ENCODE measurements around the gene ITGA11.

- no peak for TF ChIP-seq CTCF (conservative IDR thresholded peaks at IDR 0.05; ENCODE audit: low read depth, low read length)
- TF ChIP-seq POLR2A (IDR thresholded peaks at IDR 0.05; ENCODE audit: low read depth, low read length) = no peak
- TF ChIP-seq MXI1 (IDR thresholded peaks at IDR 0.05; ENCODE audit: borderline replicate concordance, low read depth, low read length) = no peak
- TF ChIP-seq CEBPB (IDR thresholded peaks at IDR 0.05; ENCODE audit: low read depth, low read length) = no peak
- no peak for TF ChIP-seq RAD21 (IDR thresholded peaks at IDR 0.05; ENCODE audit: low read length)
- TF ChIP-seq NFE2L2 (IDR thresholded peaks at IDR 0.05; ENCODE audit: low read depth, low read length) = no peak
- no peak for TF ChIP-seq RFX5 (IDR thresholded peaks at IDR 0.05; ENCODE audit: low read depth, low read length)
- TF ChIP-seq CHD1 (IDR thresholded peaks at IDR 0.05; ENCODE audit: low read depth, low read length) = no peak
- no peak for TF ChIP-seq SMC3 (IDR thresholded peaks at IDR 0.05; ENCODE audit: low read depth, low read length)
- no peak for TF ChIP-seq FOS (IDR thresholded peaks at IDR 0.05; ENCODE audit: low read depth, low read length)
- TF ChIP-seq MAZ (IDR thresholded peaks at IDR 0.05; ENCODE audit: borderline replicate concordance, low read depth, low read length) = no peak
- no peak for TF ChIP-seq ELK1 (IDR thresholded peaks at IDR 0.05; ENCODE audit: borderline replicate concordance, low read depth, low read length)
- TF ChIP-seq BHLHE40 (IDR thresholded peaks at IDR 0.05; ENCODE audit: low read depth, low read length) = no peak
- TF ChIP-seq RCOR1 (IDR thresholded peaks at IDR 0.05; ENCODE audit: insufficient replicate concordance, low read length) = no peak
Observed at GRCh38 chr15:68305420-68305871, 126.5 kb downstream of the ITGA11 start.

Measured in IMR-90 (cell line).